KBM-7 (cell line): Measurements from ENCODE around the gene ZNF234.
"Not testable (repeated sequence)": the region's sequence is repeated elsewhere in the genome, so short reads cannot be mapped to it uniquely, and the experiment has no call there.

Source experiments
- DNase-seq: peaks from one replicate; pipeline ENCODE4 v3.0.0-alpha.2; 2015
- in situ Hi-C: fragments of 300-500 bp; cut with MboI; formaldehyde crosslinking; loops from 2 replicates; pipeline ENCODE4 v1.14.3; 2020; ENCODE audit warnings: low sequenced_read_pairs, low pct_unique_long_range_greater_than_20kb, mixed read lengths

ZNF234 gene

GRCh38 chr19:44170660-44171059 is 29.3 kb downstream of the ZNF234 start:
- in situ Hi-C loops, DNase-seq: not testable (repeated sequence)

- in situ Hi-C loops = no loop called here
- DNase-seq = no peak
Observed at GRCh38 chr19:44176590-44176989, 35.2 kb downstream of the ZNF234 start.

- in situ Hi-C loops = no loop called here
Observed at GRCh38 chr19:44180968-44181367, 39.6 kb downstream of the ZNF234 start.

GRCh38 chr19:44182145-44182544 is 40.8 kb downstream of the ZNF234 start:
- in situ Hi-C loops = no loop called here
- DNase-seq = no peak

More at GRCh38 chr19:44180968-44181367, 39.6 kb downstream of the ZNF234 start:
- no peak for DNase-seq

GRCh38 chr19:44190020-44190419 is 48.7 kb downstream of the ZNF234 start:
- DNase-seq = no peak
- in situ Hi-C loops = no loop called here

- DNase-seq = no peak
- in situ Hi-C loops = no loop called here
Observed at GRCh38 chr19:44192127-44192526, 50.8 kb downstream of the ZNF234 start.

- in situ Hi-C loops = no loop called here
- DNase-seq = no peak
Observed at GRCh38 chr19:44196772-44197171, 55.4 kb downstream of the ZNF234 start.

- no peak for DNase-seq
- in situ Hi-C loops = no loop called here
Observed at GRCh38 chr19:44202470-44202869, 61.1 kb downstream of the ZNF234 start.

- DNase-seq = no peak
- in situ Hi-C loops = no loop called here
Observed at GRCh38 chr19:44202974-44203373, 61.6 kb downstream of the ZNF234 start.

- in situ Hi-C loops, DNase-seq: not testable (repeated sequence)
Observed at GRCh38 chr19:44203877-44204276, 62.5 kb downstream of the ZNF234 start.

- in situ Hi-C loops = no loop called here
- DNase-seq = no peak
Observed at GRCh38 chr19:44204772-44205171, 63.4 kb downstream of the ZNF234 start.

GRCh38 chr19:44207126-44207803 is 65.9 kb downstream of the ZNF234 start:
- in situ Hi-C loops = no loop called here

More at GRCh38 chr19:44207126-44207803, 65.9 kb downstream of the ZNF234 start:
- DNase-seq = peak; percentile 94
